SK-N-SH treated with all-trans-retinoic acid at 6 μM for 48 hours (cell line): ENCODE data around the gene PLSCR4.

Experiments used
- ATAC-seq: fragments of 200-7000 bp; cut with Tn5 transposase; 3 replicates; pipeline ENCODE4 v1.9.1; 2020; ENCODE audit warnings: mild to moderate bottlenecking, moderate library complexity
- ARNTL ChIP-seq: fragments of 450-650 bp; formaldehyde crosslinking; IDR thresholded peaks from 2 replicates; pipeline ENCODE4 v1.5.0; 2020; ENCODE audit warnings: low read depth, mild to moderate bottlenecking, moderate library complexity, borderline replicate concordance
- BACH2 ChIP-seq: fragments of 250-450 bp; sonication (Bioruptor Pico); IDR thresholded peaks from 2 replicates; pipeline ENCODE4 v1.9.0; 2021; ENCODE audit warnings: mild to moderate bottlenecking, borderline replicate concordance
- CSDC2 ChIP-seq: fragments of 250-450 bp; sonication (Bioruptor Pico); IDR thresholded peaks from 2 replicates; pipeline ENCODE4 v1.5.0; 2020; ENCODE audit warnings: mild to moderate bottlenecking, moderate library complexity
- CSRNP3 ChIP-seq: fragments of 250-450 bp; sonication (Bioruptor Pico); IDR thresholded peaks from 2 replicates; pipeline ENCODE4 v1.5.1; 2021; ENCODE audit warnings: mild to moderate bottlenecking, moderate library complexity
- ESRRG ChIP-seq: fragments of 250-450 bp; sonication (Bioruptor Pico); IDR thresholded peaks from 2 replicates; pipeline ENCODE4 v1.6.1; 2021; ENCODE audit warnings: mild to moderate bottlenecking
- GLIS3 ChIP-seq: fragments of 250-450 bp; sonication (Bioruptor Pico); IDR thresholded peaks from 2 replicates; pipeline ENCODE4 v1.5.0; 2020; ENCODE audit warnings: mild to moderate bottlenecking, moderate library complexity
- ISL1 ChIP-seq: fragments of 250-450 bp; sonication (Bioruptor Pico); IDR thresholded peaks from 2 replicates; pipeline ENCODE4 v2.1.2; 2022; ENCODE audit warnings: mild to moderate bottlenecking, moderate library complexity
- OSR1 ChIP-seq: fragments of 250-450 bp; sonication (Bioruptor Pico); IDR thresholded peaks from 2 replicates; pipeline ENCODE4 v1.8.0; 2022; ENCODE audit warnings: moderate library complexity, mild to moderate bottlenecking, inconsistent platforms
- PATZ1 ChIP-seq: fragments of 250-450 bp; sonication (Bioruptor Pico); IDR thresholded peaks from 2 replicates; pipeline ENCODE4 v1.8.0; 2020; ENCODE audit warnings: mild to moderate bottlenecking, moderate library complexity, borderline replicate concordance
- PPARA ChIP-seq: fragments of 250-450 bp; sonication (Bioruptor Pico); IDR thresholded peaks from 2 replicates; pipeline ENCODE4 v1.5.0; 2020; ENCODE audit warnings: mild to moderate bottlenecking, borderline replicate concordance
- RARB ChIP-seq: fragments of 250-450 bp; sonication (Bioruptor Pico); IDR thresholded peaks from 2 replicates; pipeline ENCODE4 v1.8.0; 2021; ENCODE audit warnings: mild to moderate bottlenecking, moderate library complexity
- SNAI2 ChIP-seq: fragments of 250-450 bp; sonication (Bioruptor Pico); IDR thresholded peaks from 2 replicates; pipeline ENCODE4 v1.5.0; 2020; ENCODE audit warnings: mild to moderate bottlenecking, moderate library complexity
- TCF4 ChIP-seq: fragments of 250-450 bp; sonication (Bioruptor Pico); IDR thresholded peaks from 2 replicates; pipeline ENCODE4 v1.8.0; 2021; ENCODE audit warnings: mild to moderate bottlenecking, moderate library complexity, borderline replicate concordance
- TOX ChIP-seq: fragments of 250-450 bp; sonication (Bioruptor Pico); IDR thresholded peaks from 2 replicates; pipeline ENCODE4 v1.8.0; 2021; ENCODE audit warnings: mild to moderate bottlenecking, moderate library complexity, borderline replicate concordance
- TSHZ2 ChIP-seq: fragments of 250-450 bp; sonication (Bioruptor Pico); IDR thresholded peaks from 2 replicates; pipeline ENCODE4 v1.5.0; 2020; ENCODE audit warnings: mild to moderate bottlenecking, moderate library complexity
- ZC3H10 ChIP-seq: fragments of 250-450 bp; sonication (Bioruptor Pico); IDR thresholded peaks from 2 replicates; pipeline ENCODE4 v1.5.1; 2021; ENCODE audit warnings: mild to moderate bottlenecking, moderate library complexity
- ZFP3 ChIP-seq: fragments of 250-450 bp; sonication (Bioruptor Pico); IDR thresholded peaks from 2 replicates; pipeline ENCODE4 v1.5.0; 2020; ENCODE audit warnings: mild to moderate bottlenecking, moderate library complexity
- ZFP30 ChIP-seq: fragments of 450-650 bp; formaldehyde crosslinking; IDR thresholded peaks from 2 replicates; pipeline ENCODE4 v1.5.0; 2022; ENCODE audit warnings: mild to moderate bottlenecking, moderate library complexity
- ZNF565 ChIP-seq: fragments of 450-650 bp; formaldehyde crosslinking; conservative IDR thresholded peaks from 2 replicates; pipeline ENCODE4 v1.5.0; 2020; ENCODE audit warnings: low read depth, mild to moderate bottlenecking, moderate library complexity
- ZNF70 ChIP-seq: fragments of 450-650 bp; formaldehyde crosslinking; IDR thresholded peaks from 2 replicates; pipeline ENCODE4 v1.5.0; 2020; ENCODE audit warnings: mild to moderate bottlenecking, moderate library complexity
- ZNF8 ChIP-seq: fragments of 450-650 bp; formaldehyde crosslinking; IDR thresholded peaks from 2 replicates; pipeline ENCODE4 v1.5.0; 2020; ENCODE audit warnings: mild to moderate bottlenecking, moderate library complexity
- TF ChIP-seq, protein P1 (sequence below): fragments of 250-450 bp; sonication (Bioruptor Pico); IDR thresholded peaks from 2 replicates; pipeline ENCODE4 v1.8.0; 2021; ENCODE audit warnings: low read depth, mild to moderate bottlenecking, moderate library complexity, borderline replicate concordance
- TF ChIP-seq, protein P2 (sequence below): fragments of 250-450 bp; sonication (Bioruptor Pico); IDR thresholded peaks from 2 replicates; pipeline ENCODE4 v1.5.1; 2020; ENCODE audit warnings: low read depth, mild to moderate bottlenecking, moderate library complexity

PLSCR4 gene

GRCh38 chr3:146165877-146166276, 85.0 kb downstream of the PLSCR4 start:
- no peak for ATAC-seq
- TF ChIP-seq PPARA (CRISPR knock-in tag) (no peak), ZFP3 (no peak), ISL1 (CRISPR knock-in tag) (no peak), TOX (CRISPR knock-in tag) (no peak), ESRRG (CRISPR knock-in tag) (no peak), SNAI2 (no peak), ZC3H10 (CRISPR knock-in tag) (no peak), CSDC2 (CRISPR knock-in tag) (no peak)
- TF ChIP-seq, protein P1, sequence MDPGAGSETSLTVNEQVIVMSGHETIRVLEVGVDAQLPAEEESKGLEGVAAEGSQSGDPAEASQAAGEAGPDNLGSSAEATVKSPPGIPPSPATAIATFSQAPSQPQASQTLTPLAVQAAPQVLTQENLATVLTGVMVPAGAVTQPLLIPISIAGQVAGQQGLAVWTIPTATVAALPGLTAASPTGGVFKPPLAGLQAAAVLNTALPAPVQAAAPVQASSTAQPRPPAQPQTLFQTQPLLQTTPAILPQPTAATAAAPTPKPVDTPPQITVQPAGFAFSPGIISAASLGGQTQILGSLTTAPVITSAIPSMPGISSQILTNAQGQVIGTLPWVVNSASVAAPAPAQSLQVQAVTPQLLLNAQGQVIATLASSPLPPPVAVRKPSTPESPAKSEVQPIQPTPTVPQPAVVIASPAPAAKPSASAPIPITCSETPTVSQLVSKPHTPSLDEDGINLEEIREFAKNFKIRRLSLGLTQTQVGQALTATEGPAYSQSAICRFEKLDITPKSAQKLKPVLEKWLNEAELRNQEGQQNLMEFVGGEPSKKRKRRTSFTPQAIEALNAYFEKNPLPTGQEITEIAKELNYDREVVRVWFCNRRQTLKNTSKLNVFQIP: no peak

GRCh38 chr3:146164971-146165769, 85.7 kb downstream of the PLSCR4 start:
- ATAC-seq: no peak
- no peak for TF ChIP-seq ZNF8 (CRISPR knock-in tag)
- no peak for TF ChIP-seq CSRNP3
- no peak for TF ChIP-seq ESRRG (CRISPR knock-in tag)
- TF ChIP-seq OSR1: no peak
- no peak for TF ChIP-seq TOX (CRISPR knock-in tag)
- TF ChIP-seq PATZ1 (CRISPR knock-in tag): no peak
- TF ChIP-seq ZNF70 (CRISPR knock-in tag): no peak
- no peak for TF ChIP-seq TSHZ2 (CRISPR knock-in tag)
- TF ChIP-seq TCF4 (CRISPR knock-in tag): no peak
- no peak for TF ChIP-seq ZFP30 (CRISPR knock-in tag)
- TF ChIP-seq SNAI2: no peak
- TF ChIP-seq PPARA (CRISPR knock-in tag): no peak
- TF ChIP-seq ARNTL (CRISPR knock-in tag): no peak
- TF ChIP-seq, protein P2, sequence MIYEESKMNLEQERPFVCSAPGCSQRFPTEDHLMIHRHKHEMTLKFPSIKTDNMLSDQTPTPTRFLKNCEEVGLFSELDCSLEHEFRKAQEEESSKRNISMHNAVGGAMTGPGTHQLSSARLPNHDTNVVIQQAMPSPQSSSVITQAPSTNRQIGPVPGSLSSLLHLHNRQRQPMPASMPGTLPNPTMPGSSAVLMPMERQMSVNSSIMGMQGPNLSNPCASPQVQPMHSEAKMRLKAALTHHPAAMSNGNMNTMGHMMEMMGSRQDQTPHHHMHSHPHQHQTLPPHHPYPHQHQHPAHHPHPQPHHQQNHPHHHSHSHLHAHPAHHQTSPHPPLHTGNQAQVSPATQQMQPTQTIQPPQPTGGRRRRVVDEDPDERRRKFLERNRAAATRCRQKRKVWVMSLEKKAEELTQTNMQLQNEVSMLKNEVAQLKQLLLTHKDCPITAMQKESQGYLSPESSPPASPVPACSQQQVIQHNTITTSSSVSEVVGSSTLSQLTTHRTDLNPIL: no peak
- no peak for TF ChIP-seq BACH2
- no peak for TF ChIP-seq CSDC2 (CRISPR knock-in tag)
- no peak for TF ChIP-seq RARB (CRISPR knock-in tag)
- no peak for TF ChIP-seq ZNF565 (CRISPR knock-in tag)
- TF ChIP-seq, all 23 proteins: peak for 0

DNA sequence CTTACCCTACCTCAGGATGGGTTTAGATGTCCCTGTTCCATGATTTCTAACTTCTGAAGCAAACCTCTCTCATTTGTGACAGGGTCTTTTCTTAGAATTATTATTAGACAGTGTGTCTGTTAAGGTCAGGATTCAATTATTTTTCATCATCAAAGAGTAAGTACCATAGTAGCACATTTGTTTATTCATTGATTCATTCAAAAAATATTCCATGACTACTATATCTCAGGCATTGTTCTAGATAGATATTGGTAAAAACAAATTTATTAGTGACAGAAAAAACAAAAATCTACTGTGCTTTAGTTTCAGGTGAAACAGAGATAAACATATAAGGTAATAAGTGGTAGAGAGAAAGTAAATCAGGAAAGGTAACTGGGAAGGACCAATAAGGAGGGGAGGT, 86.4 kb downstream of the PLSCR4 start:
- TF ChIP-seq GLIS3 (CRISPR knock-in tag) (no peak), TSHZ2 (CRISPR knock-in tag) (no peak)

More for the DNA sequence above, 86.4 kb downstream of the PLSCR4 start:
- ATAC-seq: no peak
